IPS DF 6.9 (cell line): ENCODE measurements around the gene KLHL15.

Experiments
- DNase-seq: peaks from one replicate; pipeline ENCODE4 v3.0.0-alpha.2; 2013; ENCODE audit warnings: low read depth, low spot score
- H3K27ac ChIP-seq: one replicate; pipeline ENCODE4 v1.5.1; 2013; ENCODE audit warnings: low read length, control low read depth
- H3K27me3 ChIP-seq: 2 replicates; pipeline ENCODE4 v1.6.1; 2013; ENCODE audit warnings: mild to moderate bottlenecking, low read length; ENCODE audit not compliant: control insufficient read depth, insufficient read depth
- H3K36me3 ChIP-seq: 2 replicates; pipeline ENCODE4 v1.6.1; 2013; ENCODE audit warnings: low read length; ENCODE audit not compliant: control insufficient read depth, insufficient read depth
- H3K4me1 ChIP-seq: 2 replicates; pipeline ENCODE4 v1.6.1; 2013; ENCODE audit warnings: low read length; ENCODE audit not compliant: control insufficient read depth, insufficient read depth
- H3K4me3 ChIP-seq: 2 replicates; pipeline ENCODE4 v1.5.1; 2013; ENCODE audit warnings: mild to moderate bottlenecking, low read length
- H3K9me3 ChIP-seq: 2 replicates; pipeline ENCODE4 v1.6.1; 2013; ENCODE audit warnings: low read length, inconsistent platforms; ENCODE audit not compliant: control insufficient read depth, insufficient read depth
- WGBS: extraction: QIAGEN DNeasy Blood & Tissue Kit; methylation state at CpG from one replicate; pipeline ENCODE4 v1.1.7; 2013; ENCODE audit warnings: mixed read lengths, missing lambda C conversion rate; ENCODE audit not compliant: insufficient read length, insufficient coverage; 5-methylcytosine and 5-hydroxymethylcytosine counted together

Gene KLHL15

GRCh38 chrX:23952984-23953907, 73.7 kb downstream of the KLHL15 start:
- no peaks in the 10 kb centered on the region for H3K27me3 ChIP-seq
- H3K4me1 ChIP-seq = no peaks in the 10 kb centered on the region
- no CpG with 5 or more reads among the region's 9 CpGs for WGBS
- no peak for DNase-seq
- no peaks in the 10 kb centered on the region for H3K9me3 ChIP-seq
- no peaks in the 10 kb centered on the region for H3K36me3 ChIP-seq
- H3K4me3 ChIP-seq = no peak overlapping the region
- no peak overlapping the region for H3K27ac ChIP-seq

GRCh38 chrX:23952391-23952790, 74.6 kb downstream of the KLHL15 start:
- DNase-seq = no peak
- Histone ChIP-seq H3K27me3 (no peaks in the 10 kb centered on the region), H3K27ac (no peak overlapping the region), H3K4me3 (no peak overlapping the region), H3K4me1 (no peaks in the 10 kb centered on the region), H3K9me3 (no peaks in the 10 kb centered on the region), H3K36me3 (no peaks in the 10 kb centered on the region)
- WGBS = no CpG with 5 or more reads among the region's 3 CpGs

- no peak for DNase-seq
- Histone ChIP-seq H3K36me3 (no peaks in the 10 kb centered on the region), H3K9me3 (no peaks in the 10 kb centered on the region), H3K4me3 (no peak overlapping the region), H3K4me1 (no peaks in the 10 kb centered on the region), H3K27ac (no peak overlapping the region), H3K27me3 (no peaks in the 10 kb centered on the region)
- WGBS = no CpG with 5 or more reads among the region's 1 CpG
These were observed 81.8 kb downstream of the KLHL15 start for GRCh38 chrX:23945206-23945605.

GRCh38 chrX:23944234-23944633, 82.8 kb downstream of the KLHL15 start:
- no peak for DNase-seq
- Histone ChIP-seq H3K9me3 (no peaks in the 10 kb centered on the region), H3K36me3 (no peaks in the 10 kb centered on the region), H3K4me1 (no peaks in the 10 kb centered on the region), H3K4me3 (no peak overlapping the region), H3K27ac (no peak overlapping the region), H3K27me3 (no peaks in the 10 kb centered on the region)
- WGBS = no CpG with 5 or more reads among the region's 1 CpG

GRCh38 chrX:23939203-23939602, 87.8 kb downstream of the KLHL15 start:
- no peak for DNase-seq
- no peaks in the 10 kb centered on the region for H3K4me1 ChIP-seq
- no peak overlapping the region for H3K4me3 ChIP-seq
- H3K36me3 ChIP-seq = no peaks in the 10 kb centered on the region
- H3K9me3 ChIP-seq = no peaks in the 10 kb centered on the region
- no peak overlapping the region for H3K27ac ChIP-seq
- no peaks in the 10 kb centered on the region for H3K27me3 ChIP-seq
- no CpG with 5 or more reads among the region's 1 CpG for WGBS

GRCh38 chrX:23938690-23939089, 88.3 kb downstream of the KLHL15 start:
- Histone ChIP-seq H3K4me3 (no peak overlapping the region), H3K27me3 (no peaks in the 10 kb centered on the region), H3K9me3 (no peaks in the 10 kb centered on the region), H3K36me3 (no peaks in the 10 kb centered on the region), H3K4me1 (no peaks in the 10 kb centered on the region), H3K27ac (no peak overlapping the region)
- no CpG with 5 or more reads among the region's 1 CpG for WGBS
- DNase-seq = no peak

GRCh38 chrX:23937100-23937499, 89.9 kb downstream of the KLHL15 start:
- Histone ChIP-seq H3K4me3 (no peak overlapping the region), H3K36me3 (no peaks in the 10 kb centered on the region), H3K9me3 (no peaks in the 10 kb centered on the region), H3K27ac (no peak overlapping the region), H3K27me3 (no peaks in the 10 kb centered on the region), H3K4me1 (no peaks in the 10 kb centered on the region)
- DNase-seq = no peak
- WGBS = no CpG with 5 or more reads among the region's 4 CpGs

GRCh38 chrX:23936180-23936579, 90.8 kb downstream of the KLHL15 start:
- no peaks in the 10 kb centered on the region for H3K4me1 ChIP-seq
- no peaks in the 10 kb centered on the region for H3K9me3 ChIP-seq
- no peaks in the 10 kb centered on the region for H3K27me3 ChIP-seq
- no peak overlapping the region for H3K27ac ChIP-seq
- no peak for DNase-seq
- whole genome bisulfite sequencing = no CpG with 5 or more reads among the region's 1 CpG
- no peaks in the 10 kb centered on the region for H3K36me3 ChIP-seq
- H3K4me3 ChIP-seq = no peak overlapping the region

- no peaks in the 10 kb centered on the region for H3K36me3 ChIP-seq
- H3K27ac ChIP-seq = no peak overlapping the region
- no peaks in the 10 kb centered on the region for H3K27me3 ChIP-seq
- H3K4me1 ChIP-seq = no peaks in the 10 kb centered on the region
- no CpG with 5 or more reads among the region's 11 CpGs for WGBS
- no peaks in the 10 kb centered on the region for H3K9me3 ChIP-seq
- no peak for DNase-seq
- H3K4me3 ChIP-seq = no peak overlapping the region
These were observed 91.9 kb downstream of the KLHL15 start for GRCh38 chrX:23935106-23935505.
